Fibroblast of peridontal ligament (primary cell): ENCODE results near the gene CCDC157.

Experiments used
- DNase-seq: peaks from one replicate; pipeline ENCODE4 v3.0.0-alpha.2; 2010; ENCODE audit errors: extremely low read depth

The CCDC157 gene

DNA sequence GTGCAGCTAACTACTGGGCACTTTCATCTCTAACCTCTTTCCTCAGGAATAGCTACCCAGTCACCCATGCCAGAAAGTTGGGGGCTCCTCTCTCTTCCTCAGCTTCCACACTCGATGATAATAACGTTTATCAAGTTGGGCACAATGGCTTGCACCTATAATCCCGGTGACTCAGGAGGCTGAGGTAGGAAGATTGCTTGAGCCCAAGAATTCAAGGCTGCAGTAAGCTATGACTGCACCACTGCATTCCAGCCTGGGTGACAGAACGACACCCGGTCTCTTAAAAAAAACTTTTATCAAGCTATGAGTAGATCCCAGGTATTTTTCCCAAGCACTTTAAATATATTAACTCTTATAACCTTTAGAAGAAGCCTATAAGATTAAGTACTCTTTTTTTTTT lies 2.2 kb upstream of the CCDC157 start:
- no peak for DNase-seq

DNA sequence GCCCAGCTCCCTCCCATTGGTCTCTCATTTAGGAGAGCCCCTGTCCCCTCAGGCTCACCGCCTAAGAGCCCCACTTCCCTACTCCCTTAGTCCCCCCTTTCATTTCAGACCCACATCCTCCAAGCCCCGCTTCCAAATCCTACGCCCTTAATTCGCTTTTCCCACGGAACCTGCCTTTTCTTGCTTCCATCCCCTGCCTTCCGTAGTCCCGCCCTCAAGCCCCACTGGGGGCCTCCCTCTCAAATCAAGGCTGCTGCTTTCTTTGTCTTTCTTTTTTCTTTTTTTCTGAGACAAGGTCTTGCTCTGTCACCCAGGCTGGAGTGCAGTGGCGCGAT lies 396 bp downstream of the CCDC157 start:
- no peak for DNase-seq

DNA sequence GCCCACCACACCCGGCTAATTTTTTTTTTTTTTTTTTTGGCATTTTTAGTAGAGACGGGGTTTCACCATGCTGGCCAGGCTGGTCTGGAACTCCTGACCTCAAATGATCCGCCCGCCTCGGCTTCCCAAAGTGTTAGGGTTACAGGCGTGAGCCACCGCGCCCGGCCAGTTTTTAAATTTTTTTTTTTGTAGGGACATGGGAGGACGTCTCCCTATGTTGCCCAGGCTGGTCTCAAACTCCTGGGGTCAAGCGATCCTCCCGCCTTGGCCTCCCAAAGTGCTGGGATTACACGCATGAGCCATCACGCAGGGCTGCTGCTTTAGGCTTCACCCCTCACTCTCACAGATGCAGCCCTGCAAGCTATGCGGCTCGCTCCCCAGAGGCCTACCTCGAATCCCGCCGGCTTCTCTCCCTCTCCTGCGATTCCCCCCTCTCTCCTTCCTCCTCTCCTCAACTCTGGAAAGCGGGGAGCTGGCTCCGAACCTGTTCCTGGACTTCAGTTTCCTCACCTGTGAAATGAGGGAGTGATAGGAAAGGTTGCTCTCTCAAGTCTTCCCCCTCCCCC lies 926 bp downstream of the CCDC157 start:
- no peak for DNase-seq

DNA sequence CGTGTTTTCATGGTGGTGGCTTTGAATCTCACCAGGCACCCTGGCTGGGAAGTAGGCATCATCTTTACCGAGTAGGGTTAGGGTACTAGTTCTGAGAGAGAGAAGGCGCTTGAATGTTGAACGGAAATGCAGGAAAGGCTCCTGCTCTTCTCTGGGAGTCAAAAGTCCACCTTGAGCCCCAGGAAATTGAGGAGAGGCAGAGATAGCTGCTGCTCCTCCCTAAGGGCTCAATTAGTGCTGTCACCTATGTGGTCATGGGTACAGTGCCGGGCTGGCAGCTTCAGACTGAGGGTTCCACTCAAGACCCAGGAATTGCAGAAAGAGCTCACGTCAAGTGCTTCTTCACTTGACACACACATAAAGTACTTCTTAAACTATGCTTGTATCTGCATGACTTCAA lies 1.7 kb downstream of the CCDC157 start:
- no peak for DNase-seq

DNA sequence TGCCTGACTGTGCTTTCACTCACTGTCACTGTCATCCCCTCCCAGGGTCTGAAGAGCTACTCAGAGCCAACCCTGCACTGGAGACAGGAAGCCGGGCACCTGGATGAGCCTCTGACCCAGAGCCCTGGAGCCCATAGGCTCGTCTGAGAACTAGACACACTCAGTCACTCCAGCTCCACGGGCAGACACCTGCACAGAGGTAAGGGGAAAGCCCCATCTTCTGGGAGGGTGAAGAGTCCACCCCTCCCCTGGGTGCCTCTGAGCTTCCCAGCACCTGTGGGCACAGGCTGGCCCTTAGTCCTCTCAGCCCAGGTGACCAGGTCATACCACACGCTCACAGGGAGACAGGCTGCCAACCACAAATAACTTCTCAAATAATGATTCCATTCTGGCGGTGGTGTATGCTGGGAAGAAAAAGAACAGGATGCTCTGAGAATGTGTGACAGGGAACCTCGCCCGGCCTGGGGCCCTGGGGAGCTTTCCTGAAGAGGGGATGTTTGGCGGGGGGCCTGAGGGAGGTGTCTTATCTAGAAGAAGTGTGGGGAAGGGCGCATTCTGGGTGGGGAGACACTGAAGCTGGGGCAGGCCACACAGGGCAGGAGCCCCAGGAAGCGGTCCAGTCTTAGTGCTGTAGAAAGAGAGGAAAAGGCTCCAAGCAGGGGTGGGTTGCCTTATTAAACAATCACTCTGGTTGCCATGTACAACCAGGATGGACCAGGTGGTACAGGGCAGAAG lies 5.3 kb downstream of the CCDC157 start:
- no peak for DNase-seq

GRCh38 chr22:30362651-30363281 lies 6.0 kb downstream of the CCDC157 start:
- DNase-seq, result no peak

DNA sequence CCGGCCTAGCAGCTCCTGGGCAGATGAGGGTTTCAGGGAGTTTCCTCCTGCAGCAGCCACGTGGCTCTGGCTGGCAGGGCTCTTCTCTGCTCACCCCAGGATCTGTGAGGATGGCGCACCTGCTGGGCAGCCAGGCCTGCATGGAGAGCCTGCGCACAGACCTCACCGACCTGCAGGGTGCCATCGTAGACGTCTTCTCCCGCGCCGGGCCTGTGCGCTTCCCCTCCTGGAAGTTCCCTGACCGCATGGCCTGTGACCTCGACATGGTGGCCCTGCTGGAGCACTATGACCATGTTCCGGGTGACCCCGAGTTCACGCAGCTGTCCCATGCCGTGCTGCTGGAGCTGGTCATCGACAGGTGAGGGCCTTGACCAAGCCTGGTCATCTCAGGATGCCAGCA lies 9.1 kb downstream of the CCDC157 start:
- DNase-seq, result no peak

- no peak for DNase-seq
Observed at GRCh38 chr22:30368420-30368819, 11.6 kb downstream of the CCDC157 start.

DNA sequence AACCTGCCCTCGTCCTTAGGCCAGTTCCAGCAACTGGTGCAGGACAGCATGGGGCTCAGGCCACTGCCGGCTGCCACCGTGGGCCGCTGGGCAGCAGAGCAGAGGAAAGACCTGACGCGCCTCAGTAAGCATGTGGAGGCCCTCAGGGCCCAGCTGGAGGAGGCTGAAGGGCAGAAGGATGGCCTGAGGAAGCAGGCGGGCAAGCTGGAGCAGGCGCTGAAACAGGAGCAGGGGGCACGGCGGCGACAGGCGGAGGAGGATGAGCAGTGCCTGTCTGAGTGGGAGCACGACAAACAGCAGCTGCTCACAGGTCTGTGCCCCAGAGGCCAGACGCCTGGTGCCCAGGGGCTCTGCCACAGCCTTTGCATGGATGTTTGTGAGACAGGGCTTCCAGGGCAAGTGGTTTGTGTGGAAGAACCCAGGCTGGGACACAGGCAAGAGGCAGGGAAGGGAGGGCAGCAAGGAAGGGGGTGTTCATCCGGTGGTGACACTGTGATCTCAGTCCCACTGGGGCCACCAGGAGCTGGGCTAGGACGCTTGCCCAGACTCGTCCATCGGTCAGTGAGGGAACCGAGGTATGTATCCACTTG lies 13.9 kb downstream of the CCDC157 start:
- no peak for DNase-seq

- no peak for DNase-seq
Observed at GRCh38 chr22:30371321-30371720, 14.5 kb downstream of the CCDC157 start.

DNA sequence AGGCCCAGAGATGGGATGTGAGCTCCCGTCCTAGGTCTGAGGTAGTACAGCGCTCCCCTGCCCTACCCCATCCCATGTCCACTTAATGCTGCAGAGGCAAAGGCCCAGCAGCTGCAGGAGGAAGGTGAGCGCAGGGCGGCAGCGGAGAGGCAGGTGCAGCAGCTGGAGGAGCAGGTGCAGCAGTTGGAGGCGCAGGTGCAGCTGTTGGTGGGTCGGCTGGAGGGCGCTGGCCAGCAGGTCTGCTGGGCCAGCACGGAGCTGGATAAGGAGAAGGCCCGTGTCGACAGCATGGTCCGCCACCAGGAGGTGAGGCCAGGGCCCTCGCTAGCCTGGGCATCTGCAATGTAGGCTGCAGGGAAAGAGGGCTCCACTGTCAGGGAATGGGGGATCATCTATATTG lies 15.2 kb downstream of the CCDC157 start:
- no peak for DNase-seq

DNA sequence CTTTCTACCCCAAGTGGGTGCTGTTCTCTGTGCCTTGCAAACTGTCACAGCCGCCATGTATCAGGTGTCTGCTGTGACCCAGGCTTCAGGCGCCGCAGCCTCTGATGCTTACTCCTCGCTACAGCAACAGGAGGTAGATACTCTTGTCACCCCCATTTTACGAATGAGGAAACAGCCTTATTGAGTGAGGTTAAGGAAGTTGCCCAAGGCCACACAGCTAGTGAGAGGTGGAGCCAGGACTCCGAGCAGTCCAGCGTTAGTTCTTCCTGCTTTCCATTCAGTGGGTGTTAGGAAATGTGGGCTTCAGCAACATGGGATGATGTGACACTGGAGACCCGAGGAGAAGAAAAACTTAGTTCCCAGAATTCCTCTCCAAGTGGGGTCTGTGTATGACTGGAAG lies 16.1 kb downstream of the CCDC157 start:
- no peak for DNase-seq

DNA sequence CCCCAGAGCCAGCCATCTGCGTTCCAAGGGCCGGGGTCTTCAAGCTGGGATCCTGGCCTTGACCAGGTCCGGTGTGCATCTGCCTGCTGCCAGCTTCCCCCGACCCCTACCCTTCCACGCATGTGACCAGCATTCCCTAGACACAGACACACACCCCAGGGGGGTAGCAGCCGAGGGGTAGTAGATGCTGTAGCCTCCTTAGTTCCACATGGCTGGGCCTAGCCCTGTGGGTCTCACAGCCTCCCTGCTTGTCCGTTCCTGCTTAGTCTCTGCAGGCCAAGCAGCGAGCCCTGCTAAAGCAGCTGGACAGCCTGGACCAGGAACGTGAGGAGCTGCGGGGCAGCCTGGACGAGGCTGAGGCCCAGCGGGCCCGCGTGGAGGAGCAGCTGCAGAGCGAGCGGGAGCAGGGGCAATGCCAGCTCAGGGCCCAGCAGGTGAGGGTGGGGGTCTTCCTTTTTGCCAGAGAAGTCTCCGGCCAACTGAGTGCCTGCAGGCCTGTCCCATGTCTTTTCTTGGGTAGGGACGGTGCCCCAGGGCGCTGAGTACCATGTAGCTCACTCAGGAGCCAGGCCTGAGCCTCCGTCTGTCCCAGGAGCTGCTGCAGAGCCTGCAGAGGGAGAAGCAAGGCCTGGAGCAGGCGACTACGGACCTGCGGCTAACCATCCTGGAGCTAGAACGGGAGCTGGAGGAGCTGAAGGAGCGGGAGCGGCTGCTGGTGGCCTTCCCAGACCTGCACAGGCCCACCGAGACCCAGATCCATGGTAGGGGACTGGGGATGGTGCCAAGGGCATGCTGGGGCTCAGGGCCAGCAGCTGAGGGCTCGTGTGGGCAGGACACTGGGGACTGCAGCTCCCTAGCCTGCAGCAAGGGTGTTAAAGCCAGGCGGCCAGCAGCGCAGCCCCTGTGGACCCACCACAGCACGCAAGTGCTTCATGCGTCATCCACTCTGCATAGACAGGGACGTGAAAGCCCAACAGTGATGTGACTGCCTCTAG lies 16.8 kb downstream of the CCDC157 start:
- DNase-seq, result no peak

DNA sequence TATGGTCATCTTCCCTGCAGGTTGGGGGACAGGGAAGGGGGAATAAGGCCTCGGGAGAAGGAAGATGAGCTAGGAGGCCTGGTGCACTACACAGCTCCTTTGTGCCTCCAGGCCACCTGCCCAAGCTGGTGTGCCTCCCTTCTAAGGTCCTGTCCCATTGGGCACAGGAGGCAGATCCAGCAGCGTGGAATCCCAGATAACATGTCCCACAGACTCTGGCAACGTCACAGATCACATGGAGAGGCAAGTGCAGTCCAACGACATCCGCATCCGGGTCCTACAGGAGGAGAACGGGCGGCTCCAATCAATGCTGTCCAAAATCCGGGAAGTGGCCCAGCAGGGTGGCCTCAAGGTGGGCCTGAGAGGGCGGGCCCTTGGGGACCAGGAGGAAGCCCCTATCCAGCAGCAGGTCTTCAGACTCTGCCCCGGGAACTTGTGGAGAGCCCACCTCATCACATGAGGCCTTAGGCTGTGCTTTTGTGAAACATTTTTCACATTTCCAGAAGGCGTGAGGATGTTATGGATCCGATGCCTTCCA lies 18.6 kb downstream of the CCDC157 start:
- DNase-seq, result no peak

- DNase-seq, result no peak
Observed at GRCh38 chr22:30380011-30380410, 23.2 kb downstream of the CCDC157 start.

GRCh38 chr22:30381264-30381663 lies 24.5 kb downstream of the CCDC157 start:
- DNase-seq, result no peak

GRCh38 chr22:30382340-30382739 lies 25.5 kb downstream of the CCDC157 start:
- no peak for DNase-seq

- no peak for DNase-seq
Observed at GRCh38 chr22:30383061-30383460, 26.3 kb downstream of the CCDC157 start.

GRCh38 chr22:30385942-30386341 lies 29.1 kb downstream of the CCDC157 start:
- no peak for DNase-seq

DNA sequence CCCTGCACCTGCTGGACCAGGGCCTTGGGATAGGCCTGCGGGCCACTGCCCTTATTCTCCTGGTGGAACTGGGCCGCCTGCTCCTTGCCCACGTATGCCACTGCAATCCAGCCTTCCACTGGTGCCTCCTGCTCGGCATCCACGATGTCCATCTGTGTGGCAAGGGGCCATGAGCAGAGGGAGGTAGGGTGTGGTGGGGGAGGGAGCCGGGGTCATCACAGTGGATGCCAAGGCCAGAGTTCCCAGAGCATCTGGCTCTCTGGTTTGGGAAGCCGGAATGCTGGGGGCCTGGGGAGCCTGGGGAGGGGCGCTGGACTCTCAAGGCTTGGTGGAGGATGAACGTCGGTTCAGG lies 29.8 kb downstream of the CCDC157 start:
- no peak for DNase-seq

DNA sequence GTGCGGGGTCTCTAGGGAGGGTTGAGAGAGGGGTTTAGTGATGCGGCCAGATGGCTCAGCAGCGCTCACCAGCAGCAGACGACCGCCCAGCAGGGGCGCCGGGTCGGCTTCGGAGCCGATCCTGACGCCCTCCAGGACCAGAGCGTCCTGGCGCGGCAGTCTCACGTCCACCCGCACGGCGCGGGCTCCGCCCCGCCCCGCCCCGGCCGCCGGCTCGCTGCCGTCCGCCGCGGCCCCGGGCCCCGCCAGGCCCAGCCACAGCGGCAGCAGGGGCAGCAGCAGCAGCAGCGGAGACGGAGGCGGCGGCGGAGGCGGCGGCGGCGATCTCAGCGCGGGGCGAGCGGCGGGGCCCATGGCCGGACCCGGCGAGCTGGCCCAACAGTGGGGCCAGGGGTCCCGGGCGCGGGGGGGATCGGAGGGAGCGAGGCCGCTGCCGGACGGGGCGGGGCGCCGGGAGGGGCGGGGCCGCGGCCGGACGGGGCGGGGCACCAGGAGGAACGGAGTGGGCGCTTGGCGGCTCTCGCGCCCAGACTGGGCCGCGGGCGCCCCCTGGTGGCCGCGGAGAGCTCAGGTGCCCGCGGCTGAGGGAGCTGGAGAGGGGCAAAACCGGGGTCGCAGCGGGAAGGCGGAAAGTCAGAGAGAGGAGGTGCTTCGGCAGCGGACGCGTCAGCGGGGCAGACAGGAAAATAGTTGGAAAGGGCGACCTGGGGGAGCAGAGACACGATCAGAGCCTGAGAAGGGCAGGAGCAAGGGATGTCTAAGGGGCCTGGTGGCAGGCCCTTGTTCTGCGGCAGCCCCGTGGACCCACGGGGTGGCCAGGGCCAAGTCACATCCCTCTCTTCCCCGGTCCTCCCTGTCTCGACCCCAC lies 30.4 kb downstream of the CCDC157 start, which contains the start of gene RNF215:
Gene RNF215 (minus strand): TSS at position 452 of the 868 bp plus-strand sequence. CDS start 98 bp downstream, at position 354.
- peak; percentile 61 for DNase-seq
